Measurements from ENCODE around the gene ARRB1. TPM values are rescaled to one million over a fixed set of nuclear protein-coding genes. Genes with fewer than 3 reads are reported as not detected.

ARRB1 gene
- total and polyA plus RNA-seq, 9 of the 15 experiments (the other 6 are each of a cell fraction or from before 2014, with no cell fraction given): 6.6 to 45.4 (median 28.5) TPM

GRCh38 chr11:75237050-75237449 is 114.4 kb downstream of the ARRB1 start (continued):
- no peak for TF ChIP-seq YBX1 (IDR thresholded peaks at IDR 0.05)
- TF ChIP-seq ETS2 (tag; IDR thresholded peaks at IDR 0.05; ENCODE audit: borderline replicate concordance, poor library complexity, severe bottlenecking): no peak
- TF ChIP-seq ZBTB33 (CRISPR knock-in tag; IDR thresholded peaks at IDR 0.05): no peak
- no peak for TF ChIP-seq PHB2 (IDR thresholded peaks at IDR 0.05; ENCODE audit: low read depth)
- no peak for TF ChIP-seq GTF3C2 (IDR thresholded peaks at IDR 0.05; ENCODE audit: borderline replicate concordance, extremely low read depth, insufficient read length)
- TF ChIP-seq EZH2 (IDR thresholded peaks at IDR 0.05; ENCODE audit: borderline replicate concordance, low read depth, low read length): no peak
- TF ChIP-seq MYC (IDR thresholded peaks at IDR 0.05; ENCODE audit: low read depth, low read length): no peak
- TF ChIP-seq MYC (CRISPR knock-in tag; IDR thresholded peaks at IDR 0.05; ENCODE audit: borderline replicate concordance, low read depth): no peak
- no peak for TF ChIP-seq ERF (CRISPR knock-in tag; IDR thresholded peaks at IDR 0.05)
- no peak for TF ChIP-seq ZBTB26 (CRISPR knock-in tag; IDR thresholded peaks at IDR 0.05)
- TF ChIP-seq MXI1 (IDR thresholded peaks at IDR 0.05; ENCODE audit: low read depth, low read length): no peak
- TF ChIP-seq L3MBTL2 (IDR thresholded peaks at IDR 0.05): no peak
